ENCODE data around the gene ETNK2. TPM values are rescaled to one million over a fixed set of nuclear protein-coding genes. Genes with fewer than 3 reads are reported as not detected.

Gene ETNK2
- total and polyA plus RNA-seq, 2 of the 8 experiments (the other 6 are each of a cell fraction or from before 2014, with no cell fraction given): 20.1 to 26.7 TPM

DNA sequence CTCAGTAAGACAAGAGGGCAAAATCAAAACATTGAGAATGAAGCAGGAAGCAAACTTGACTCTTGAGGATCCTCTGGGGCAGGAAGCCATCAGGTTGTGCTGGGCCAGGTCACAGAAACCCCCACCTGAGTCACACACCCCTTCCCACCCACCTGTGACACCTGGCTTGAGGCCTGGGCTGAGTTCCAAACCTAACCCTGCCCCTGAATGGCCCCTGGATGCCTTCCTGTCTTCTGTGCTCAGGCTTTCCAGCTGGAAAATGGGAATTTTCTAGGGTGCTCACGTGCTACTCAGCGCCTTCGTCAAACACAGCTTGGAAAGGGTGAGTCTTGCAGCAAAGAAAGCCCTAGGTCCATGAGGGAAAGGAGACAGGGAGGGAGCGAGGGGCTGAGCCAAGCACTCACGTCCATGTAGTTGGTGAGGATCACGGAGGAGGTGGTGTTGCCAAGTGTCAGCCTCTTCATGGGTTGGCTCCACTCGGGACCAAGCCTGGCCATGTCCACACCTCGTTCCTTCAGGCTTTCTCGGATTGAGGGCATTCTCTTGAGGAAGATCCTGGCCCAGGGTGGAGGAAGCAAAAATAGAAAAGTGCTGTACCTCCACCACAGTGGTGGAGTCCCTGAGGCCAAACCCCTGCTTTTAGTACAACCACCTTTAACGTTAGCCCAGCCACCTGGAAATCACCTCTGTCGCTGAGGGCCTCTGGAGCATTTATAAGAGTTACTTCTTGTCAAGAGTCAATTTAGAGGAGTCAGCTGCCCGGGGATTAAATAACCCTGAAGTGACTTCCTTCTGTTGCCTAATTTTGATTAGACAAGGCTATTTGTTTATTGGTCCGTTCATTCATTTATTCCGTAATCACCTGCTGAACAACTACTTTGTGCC lies 10.0 kb upstream of the ETNK2 start:
- no peak overlapping the region for H3K56ac ChIP-seq (replicated peaks; ENCODE audit: insufficient read length, low read depth, low read length)
- no peak overlapping the region for H2AFZ ChIP-seq (ENCODE audit: low read length)
- H4K5ac ChIP-seq (ENCODE audit: insufficient read length, low read depth, low read length): no peak overlapping the region
- no peak overlapping the region for H3K4me3 ChIP-seq (ENCODE audit: extremely low read depth in 1 of 4, insufficient read depth in 2 of 4, low read depth in 3 of 4, low read length in 4 of 4)
- no peak overlapping the region; the same call in 1 of the 2 replicates for H4K8ac ChIP-seq (ENCODE audit: extremely low read depth, insufficient read depth, low read length)
- H3K18ac ChIP-seq (ENCODE audit: extremely low read depth, low read length): no peak overlapping the region
- H3K23ac ChIP-seq (ENCODE audit: insufficient read length): no peak overlapping the region
- no peak overlapping the region for H2BK20ac ChIP-seq (ENCODE audit: low read length)
- TF ChIP-seq CBX8 (IDR thresholded peaks at IDR 0.05; ENCODE audit: borderline replicate concordance, low read depth, low read length) (no peak), CBX5 (IDR thresholded peaks at IDR 0.05; ENCODE audit: low read depth, low read length) (no peak), BRCA1 (IDR thresholded peaks at IDR 0.05; ENCODE audit: low read depth, low read length) (no peak), POLR2AphosphoS5 (IDR thresholded peaks at IDR 0.05; ENCODE audit: low read depth, low read length) (no peak), YY1 (IDR thresholded peaks at IDR 0.05; ENCODE audit: low read depth, low read length) (no peak), TAF7 (optimal IDR thresholded peaks at IDR 0.05; ENCODE audit: borderline replicate concordance, low read depth, low read length) (no peak), SIRT6 (IDR thresholded peaks at IDR 0.05; ENCODE audit: low read length) (no peak), EZH2 (IDR thresholded peaks at IDR 0.05; ENCODE audit: low read depth, low read length, severe bottlenecking) (no peak)
- TF ChIP-seq, protein P1, sequence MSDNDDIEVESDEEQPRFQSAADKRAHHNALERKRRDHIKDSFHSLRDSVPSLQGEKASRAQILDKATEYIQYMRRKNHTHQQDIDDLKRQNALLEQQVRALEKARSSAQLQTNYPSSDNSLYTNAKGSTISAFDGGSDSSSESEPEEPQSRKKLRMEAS (IDR thresholded peaks at IDR 0.05): no peak
- no peak overlapping the region for H3K14ac ChIP-seq (ENCODE audit: insufficient read length)
- no peak overlapping the region for H3K27ac ChIP-seq (ENCODE audit: low read depth, low read length)
- H4K91ac ChIP-seq (replicated peaks; ENCODE audit: insufficient read length, low read length): no peak overlapping the region
- H3K4me1 ChIP-seq (replicated peaks in 1 of 4; ENCODE audit: control insufficient read depth in 3 of 4, insufficient read depth in 4 of 4, low read length in 3 of 4): no peaks in the 10 kb centered on the region; a peak in 1 of 7 replicates
- H3K9ac ChIP-seq (replicated peaks in 1 of 4; ENCODE audit: extremely low read depth in 1 of 4, low read depth in 3 of 4, low read length in 3 of 4): no peak overlapping the region
- no peak overlapping the region for H3K4me2 ChIP-seq (ENCODE audit: insufficient read depth in 1 of 2, low read depth in 2 of 2, low read length in 2 of 2)
- H3K9me3 ChIP-seq (ENCODE audit: insufficient read depth in 2 of 2, low read depth in 1 of 2, low read length in 1 of 2): no peaks in the 10 kb centered on the region
- WGBS, 2 experiments (ENCODE audit: extremely low coverage in 1 of 2, insufficient coverage in 1 of 2, insufficient read length in 1 of 2, insufficient replicate concordance in 2 of 2, low coverage in 1 of 2, low lambda C conversion rate in 2 of 2, missing lambda C conversion rate in 1 of 2): 84% methylated on average over 14 of the region's 14 CpGs; no CpG with 5 or more reads in 1 of the 2 experiments
- no peaks in the 10 kb centered on the region; the same call in 1 of the 2 replicates for H3K23me2 ChIP-seq (ENCODE audit: low read depth, low read length)
- H4K20me1 ChIP-seq (replicated peaks in 1 of 2; ENCODE audit: control insufficient read depth in 1 of 2, insufficient read depth in 2 of 2, low read length in 2 of 2): no peaks in the 10 kb centered on the region
- no peak for FAIRE-seq
- no peak overlapping the region; the same call in 1 of the 2 replicates for H2BK12ac ChIP-seq (ENCODE audit: low read depth, low read length)
- no peak overlapping the region for H2BK120ac ChIP-seq (replicated peaks; ENCODE audit: low read depth, low read length)
- no peaks in the 10 kb centered on the region for H3K36me3 ChIP-seq (ENCODE audit: control insufficient read depth in 2 of 4, insufficient read depth in 4 of 4, low read length in 3 of 4)
- 0 out of 7 replicates have a peak, but pooled peaks cover 0 to 1% (median 0%) of the 10 kb centered on the region in 4 experiments for H3K27me3 ChIP-seq (replicated peaks in 1 of 4; ENCODE audit: control insufficient read depth in 3 of 4, extremely low read depth in 1 of 4, insufficient read depth in 3 of 4, low read length in 3 of 4)
- POLR2A ChIA-PET (ENCODE audit: partially characterized antibody): interaction anchor here (1.2 to 1.3 kb wide), 2 partner anchors 30 to 300 kb away, joined by 4 to 5 read pairs; no protein-coding TSS in a partner anchor
- H2AK5ac ChIP-seq (ENCODE audit: low read depth, low read length): no peak overlapping the region
- DNase-seq (ENCODE audit: low read depth in 1 of 2, low spot score in 2 of 2): no peak
- no peak overlapping the region for H2BK5ac ChIP-seq (ENCODE audit: low read depth, low read length)
- CTCF ChIA-PET (ENCODE audit: partially characterized antibody): interaction anchor here (0.8 to 18.7 kb wide), 49 partner anchors 9 to 404 kb away, joined by 3 to 360 read pairs (median 6); partner anchors contain the start of genes ETNK2, GOLT1A, KISS1 and PLEKHA6
- H3K79me2 ChIP-seq (ENCODE audit: control insufficient read depth in 1 of 2, insufficient read depth in 2 of 2, low read length in 2 of 2): no peaks in the 10 kb centered on the region
- H3K79me1 ChIP-seq (ENCODE audit: low read depth, low read length): no peaks in the 10 kb centered on the region
- no peak overlapping the region for H3K4ac ChIP-seq (replicated peaks; ENCODE audit: insufficient read length, low read depth, low read length)
- no peak overlapping the region for H2BK15ac ChIP-seq (ENCODE audit: low read length)
